Lung (tissue), 12 donors: ENCODE measurements around the gene SCAMP5. TPM values are rescaled to one million over a fixed set of nuclear protein-coding genes. Genes with fewer than 3 reads are reported as not detected.

Source experiments
- ATAC-seq: fragments of 200-7000 bp; cut with Tn5 transposase; one replicate; pipeline ENCODE4 v1.9.1; 2020; ENCODE audit warnings: moderate number of reproducible peaks; ENCODE audit not compliant: insufficient read depth, low FRiP score
- DNase-seq, 3 donors: peaks; one replicate each; pipeline ENCODE4 v3.0.0-alpha.2; 2013 to 2017
- H3K27ac ChIP-seq, 2 donors: one replicate each; pipeline ENCODE4 v1.5.1; 2013; ENCODE audit warnings: mild to moderate bottlenecking in 2 of 2, moderate library complexity in 2 of 2, control low read depth in 1 of 2, inconsistent platforms in 1 of 2, low read depth in 1 of 2, low read length in 1 of 2
- H3K27me3 ChIP-seq, 3 donors: one replicate each; pipeline ENCODE4 v1.5.1; 2013; ENCODE audit warnings: low read length in 2 of 3; ENCODE audit not compliant: control insufficient read depth in 3 of 3, insufficient read depth in 3 of 3
- H3K36me3 ChIP-seq, 4 donors: one replicate each; pipeline ENCODE4 v1.5.1; 2013; ENCODE audit warnings: low read length in 4 of 4, mild to moderate bottlenecking in 1 of 4, moderate library complexity in 1 of 4; ENCODE audit not compliant: control insufficient read depth in 4 of 4, insufficient read depth in 4 of 4
- H3K4me1 ChIP-seq, 5 donors: one replicate each; pipeline ENCODE4 v1.5.1; 2013; ENCODE audit warnings: low read length in 5 of 5, mild to moderate bottlenecking in 2 of 5, moderate library complexity in 1 of 5; ENCODE audit not compliant: control insufficient read depth in 5 of 5, insufficient read depth in 5 of 5
- H3K4me3 ChIP-seq: one replicate; pipeline ENCODE4 v1.5.1; 2013; ENCODE audit warnings: mild to moderate bottlenecking, control low read depth, moderate library complexity
- H3K9ac ChIP-seq, 2 donors: one replicate each; pipeline ENCODE4 v1.5.1; 2013; ENCODE audit warnings: low read length in 2 of 2, control low read depth in 1 of 2; ENCODE audit not compliant: insufficient read depth in 1 of 2
- H3K9me3 ChIP-seq, 4 donors: one replicate each; pipeline ENCODE4 v1.5.1; 2013; ENCODE audit warnings: low read length in 3 of 4, mild to moderate bottlenecking in 1 of 4, moderate library complexity in 1 of 4; ENCODE audit not compliant: control insufficient read depth in 4 of 4, insufficient read depth in 3 of 4
- CTCF ChIP-seq: IDR thresholded peaks from 2 replicates; pipeline ENCODE4 v1.5.1; 2012; ENCODE audit warnings: mild to moderate bottlenecking; ENCODE audit errors: control extremely low read depth, extremely low read depth
- WGBS, 2 donors: extraction: QIAGEN DNeasy Blood & Tissue Kit; methylation state at CpG; one replicate each; pipeline ENCODE4 v1.1.7; 2013; 5-methylcytosine and 5-hydroxymethylcytosine counted together
- polyA plus RNA-seq, 2 donors: library from polyadenylated mRNA; stranded (reverse); fragments of 200-250 nt; gene quantifications; one replicate each; pipeline ENCODE4 v1.2.1, GENCODE V29; 2013
- total RNA-seq, 2 donors: library from RNA; depleted of rRNA in 1 of 2; stranded (reverse); fragments of >200 nt in 1 of 2; gene quantifications; one replicate each; pipeline ENCODE4 v1.2.1, GENCODE V29; 2014 to 2021
- donor health status: control.
- donor health status: control.
- donor health status: Bipolar disorder and iron deficiency.
- donor health status: healthy.
- donor health status: DM: yes; HTN: yes; CAD: no.

The SCAMP5 gene
- total and polyA plus RNA-seq, 4 donors, result 0.94 to 9.5 (median 4.3) TPM

- Histone ChIP-seq H3K9me3 (no peaks in the 10 kb centered on the region), H3K4me1 (no peaks in the 10 kb centered on the region), H3K36me3 (no peaks in the 10 kb centered on the region), H3K4me3 (no peak overlapping the region), H3K27ac (no peak overlapping the region), H3K27me3 (peaks cover 0 to 14% (median 5%) of the 10 kb centered on the region in 3 donors), H3K9ac (no peak overlapping the region)
- no peak for ATAC-seq
- no peak for DNase-seq
- WGBS, 2 donors, result 13 to 35% methylated on average over 4 of the region's 4 CpGs
- no peak for TF ChIP-seq CTCF
Measured at GRCh38 chr15:74983725-74984231, 11.6 kb upstream of the SCAMP5 start.

DNA sequence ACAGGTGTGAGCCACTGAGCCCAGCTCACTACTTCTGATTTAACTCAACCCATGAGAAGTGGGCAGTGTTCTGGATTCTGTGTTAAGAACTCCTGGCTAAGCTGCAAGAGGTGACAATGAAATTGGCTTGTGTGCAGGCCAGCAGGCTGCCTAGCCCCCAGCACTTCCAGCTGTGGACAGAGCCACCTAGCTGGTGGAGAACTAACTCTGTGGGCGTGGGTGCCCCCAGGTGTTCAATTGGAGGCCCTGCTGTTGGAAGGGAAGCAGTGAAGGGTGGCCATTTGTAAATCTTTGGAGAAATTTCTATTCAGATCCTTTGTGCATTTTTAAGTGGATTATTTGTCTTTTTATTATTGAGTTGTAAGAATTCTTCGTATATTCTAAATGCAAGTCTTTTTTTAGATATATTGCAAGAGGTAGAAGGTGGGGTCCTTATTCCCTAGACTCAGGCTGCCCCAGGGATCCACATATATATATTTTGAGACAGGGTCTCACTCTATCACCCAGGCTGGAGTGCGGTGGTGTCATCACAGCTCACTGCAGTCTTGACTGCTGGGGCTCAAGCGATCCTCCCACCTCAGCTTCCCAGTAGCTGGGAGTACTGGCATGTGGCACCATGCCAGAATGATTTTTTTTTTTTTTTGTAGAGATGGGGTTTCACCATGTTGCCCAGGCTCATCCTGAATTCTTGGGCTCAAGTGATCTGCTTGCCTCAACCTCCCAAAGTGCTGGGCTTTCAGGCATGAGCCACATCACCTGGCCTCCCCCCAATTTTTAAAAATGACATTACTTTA, 7.2 kb upstream of the SCAMP5 start:
- Histone ChIP-seq H3K27me3 (peaks cover 0 to 14% (median 5%) of the 10 kb centered on the region in 3 donors), H3K9ac (no peak overlapping the region), H3K9me3 (no peaks in the 10 kb centered on the region), H3K4me3 (no peak overlapping the region), H3K27ac (no peak overlapping the region), H3K36me3 (no peaks in the 10 kb centered on the region), H3K4me1 (no peaks in the 10 kb centered on the region)
- 41 to 42% methylated on average over 4 of the region's 4 CpGs for WGBS, 2 donors
- no peak for ATAC-seq
- TF ChIP-seq CTCF, result peak; percentile 12
- DNase-seq, result peak; percentile 50 to 54 (median 50)

GRCh38 chr15:74989527-74989926, 5.8 kb upstream of the SCAMP5 start:
- no peak overlapping the region for H3K4me3 ChIP-seq
- H3K36me3 ChIP-seq, result no peaks in the 10 kb centered on the region
- no peaks in the 10 kb centered on the region for H3K4me1 ChIP-seq
- H3K27me3 ChIP-seq, result peaks cover 0 to 14% (median 3%) of the 10 kb centered on the region in 3 donors
- H3K9ac ChIP-seq, result no peak overlapping the region
- ATAC-seq (no peak), DNase-seq (no peak)
- no peaks in the 10 kb centered on the region for H3K9me3 ChIP-seq
- no peak for TF ChIP-seq CTCF
- no peak overlapping the region for H3K27ac ChIP-seq

DNA sequence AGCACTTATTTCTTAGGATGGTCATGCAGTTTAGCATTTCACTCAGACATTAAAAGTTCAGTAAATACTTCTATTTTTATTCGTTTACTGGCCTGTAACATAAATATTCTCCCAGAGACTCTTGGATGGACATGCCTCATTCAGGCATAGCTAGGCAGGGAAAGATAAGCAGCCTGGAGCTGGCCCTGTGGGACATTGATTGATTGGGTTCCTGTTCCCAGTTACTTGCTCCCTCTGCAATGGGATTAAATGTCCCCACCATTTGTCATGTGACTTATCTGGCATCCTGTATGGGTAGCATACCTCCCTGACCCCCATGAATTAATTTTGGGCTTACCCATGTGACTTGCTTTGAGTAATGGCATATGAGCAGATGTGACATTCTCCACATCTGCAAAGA, 2.7 kb upstream of the SCAMP5 start:
- no peak for TF ChIP-seq CTCF
- DNase-seq (no peak), ATAC-seq (no peak)
- Histone ChIP-seq H3K9me3 (no peaks in the 10 kb centered on the region), H3K4me3 (no peak overlapping the region), H3K27me3 (peaks cover 0 to 6% (median 0%) of the 10 kb centered on the region in 3 donors), H3K27ac (no peak overlapping the region), H3K4me1 (peaks cover 0 to 18% (median 7%) of the 10 kb centered on the region in 5 donors), H3K9ac (no peak overlapping the region), H3K36me3 (no peaks in the 10 kb centered on the region)
- 30 to 32% methylated on average over 1 of the region's 1 CpG for WGBS, 2 donors
